Esophagus squamous epithelium (tissue), 4 donors: Measurements from ENCODE around the gene ARAP3.

ENCODE experiments used
- CTCF ChIP-seq, 6 experiments: fragments of 450-650 bp in 4 of 6; fragments of 200-600 bp in 2 of 6; sonication (generic) in 2 of 6; IDR thresholded peaks; one replicate each; pipeline ENCODE4 v1.5.1; 2016 to 2019; ENCODE audit warnings: antibody characterized with exemption in 6 of 6, mild to moderate bottlenecking in 4 of 6, moderate library complexity in 4 of 6
- POLR2A ChIP-seq, 4 donors: fragments of 450-650 bp; IDR thresholded peaks; one replicate each; pipeline ENCODE4 v1.6.1; 2017; ENCODE audit warnings: antibody characterized with exemption in 4 of 4, mild to moderate bottlenecking in 4 of 4, moderate library complexity in 3 of 4

- no peak for TF ChIP-seq CTCF (IDR thresholded peaks at IDR 0.05)
- no peak for TF ChIP-seq POLR2A (IDR thresholded peaks at IDR 0.05)
Observed at GRCh38 chr5:141677415-141677814, 4.6 kb downstream of the ARAP3 start.
